Thyroid gland (tissue), 4 donors: Measurements from ENCODE around the gene PFAS.

Experiments used
- POLR2A ChIP-seq, 2 donors: fragments of 450-650 bp; IDR thresholded peaks; one replicate each; pipeline ENCODE4 v1.6.1; 2017; ENCODE audit warnings: antibody characterized with exemption in 2 of 2, mild to moderate bottlenecking in 2 of 2, moderate library complexity in 1 of 2
- TF ChIP-seq, protein P1 (sequence below), 6 experiments: fragments of 200-600 bp in 3 of 6; fragments of 450-650 bp in 3 of 6; sonication (generic) in 3 of 6; IDR thresholded peaks; one replicate each; pipeline ENCODE4 v1.5.1; 2016 to 2019; ENCODE audit warnings: antibody characterized with exemption in 6 of 6, mild to moderate bottlenecking in 2 of 6, inconsistent platforms in 1 of 6, moderate library complexity in 1 of 6

DNA sequence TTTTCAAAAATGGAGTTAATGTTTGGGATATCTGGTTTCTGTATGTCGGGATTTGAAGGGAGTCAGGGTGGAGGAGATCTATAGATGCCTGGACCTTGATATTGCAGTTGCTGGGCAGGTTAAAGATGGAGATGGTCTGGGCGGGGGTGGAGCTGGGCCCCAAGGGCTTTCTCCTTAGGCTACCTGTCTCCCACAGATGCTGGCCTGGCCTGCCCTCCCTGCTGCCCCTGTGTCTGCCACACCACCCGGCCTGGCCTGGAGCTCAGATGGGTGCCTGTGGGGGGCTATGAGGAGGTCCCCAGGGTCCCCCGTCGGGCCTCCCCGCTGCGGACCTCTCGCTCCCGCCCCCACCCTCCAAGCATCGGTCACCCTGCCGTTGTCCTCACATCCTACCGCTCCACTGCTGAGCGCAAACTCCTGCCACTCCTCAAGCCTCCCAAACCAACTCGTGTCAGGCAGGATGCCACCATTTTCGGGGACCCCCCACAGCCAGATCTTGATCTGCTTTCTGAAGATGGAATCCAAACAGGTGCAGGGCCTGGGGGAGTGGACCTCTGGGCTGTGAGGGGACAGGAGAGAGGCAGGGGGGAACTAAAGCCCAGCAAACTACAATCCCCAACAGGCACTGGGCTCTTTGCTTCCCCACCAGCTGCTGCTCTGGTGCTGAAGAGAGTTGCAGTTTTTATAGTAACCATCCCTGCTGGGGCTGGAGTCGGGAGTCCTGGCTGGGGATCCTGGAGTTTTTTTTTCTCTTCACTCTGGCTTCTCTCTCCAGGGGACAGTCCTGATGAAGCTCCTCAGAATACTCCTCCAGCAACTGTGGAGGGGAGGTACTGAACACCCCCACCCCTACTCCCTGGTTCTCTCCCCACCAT lies 63.9 kb downstream of the PFAS start:
- TF ChIP-seq, protein P1, sequence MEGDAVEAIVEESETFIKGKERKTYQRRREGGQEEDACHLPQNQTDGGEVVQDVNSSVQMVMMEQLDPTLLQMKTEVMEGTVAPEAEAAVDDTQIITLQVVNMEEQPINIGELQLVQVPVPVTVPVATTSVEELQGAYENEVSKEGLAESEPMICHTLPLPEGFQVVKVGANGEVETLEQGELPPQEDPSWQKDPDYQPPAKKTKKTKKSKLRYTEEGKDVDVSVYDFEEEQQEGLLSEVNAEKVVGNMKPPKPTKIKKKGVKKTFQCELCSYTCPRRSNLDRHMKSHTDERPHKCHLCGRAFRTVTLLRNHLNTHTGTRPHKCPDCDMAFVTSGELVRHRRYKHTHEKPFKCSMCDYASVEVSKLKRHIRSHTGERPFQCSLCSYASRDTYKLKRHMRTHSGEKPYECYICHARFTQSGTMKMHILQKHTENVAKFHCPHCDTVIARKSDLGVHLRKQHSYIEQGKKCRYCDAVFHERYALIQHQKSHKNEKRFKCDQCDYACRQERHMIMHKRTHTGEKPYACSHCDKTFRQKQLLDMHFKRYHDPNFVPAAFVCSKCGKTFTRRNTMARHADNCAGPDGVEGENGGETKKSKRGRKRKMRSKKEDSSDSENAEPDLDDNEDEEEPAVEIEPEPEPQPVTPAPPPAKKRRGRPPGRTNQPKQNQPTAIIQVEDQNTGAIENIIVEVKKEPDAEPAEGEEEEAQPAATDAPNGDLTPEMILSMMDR (IDR thresholded peaks at IDR 0.05), result no peak
- TF ChIP-seq POLR2A (IDR thresholded peaks at IDR 0.05), result no peak
